ENCODE results near the gene PCDHGA1. TPM values are rescaled to one million over a fixed set of nuclear protein-coding genes. Genes with fewer than 3 reads are reported as not detected.

The PCDHGA1 gene
- polyA plus RNA-seq, 3 donors: not detected

DNA sequence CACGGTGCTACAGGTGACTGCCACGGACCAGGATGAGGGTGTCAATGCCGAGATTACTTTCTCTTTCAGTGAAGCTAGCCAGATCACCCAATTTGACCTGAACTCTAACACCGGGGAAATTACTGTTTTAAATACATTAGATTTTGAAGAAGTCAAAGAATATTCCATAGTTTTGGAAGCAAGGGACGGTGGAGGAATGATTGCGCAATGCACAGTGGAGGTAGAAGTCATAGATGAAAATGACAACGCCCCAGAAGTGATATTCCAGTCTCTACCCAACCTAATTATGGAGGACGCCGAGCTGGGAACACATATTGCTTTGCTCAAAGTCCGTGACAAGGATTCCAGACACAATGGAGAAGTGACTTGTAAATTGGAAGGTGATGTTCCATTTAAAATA, 58.3 kb downstream of the PCDHGA1 start:
- H3K36me3 ChIP-seq (replicated peaks in 1 of 2; ENCODE audit: control insufficient read depth in 1 of 2, insufficient read depth in 2 of 2, low read length in 2 of 2): no peaks in the 10 kb centered on the region
- WGBS (ENCODE audit: insufficient coverage): no CpG with 5 or more reads among the region's 10 CpGs
- DNase-seq: no peak
- Mint-ChIP-seq H3K4me1 (peaks cover 5% of the 10 kb centered on the region), H3K27ac (no peak overlapping the region), H3K36me3 (peaks cover 7 to 13% of the 10 kb centered on the region in 2 donors), H3K9me3 (peaks cover 40 to 81% (median 64%) of the 10 kb centered on the region in 7 donors), H3K27me3 (ENCODE audit: low read depth in 3 of 3) (peaks cover 45 to 79% (median 77%) of the 10 kb centered on the region in 3 donors), H3K4me3 (peak overlapping the region in 1 of 2 donors; percentile 63)
- TF ChIP-seq, protein P1, sequence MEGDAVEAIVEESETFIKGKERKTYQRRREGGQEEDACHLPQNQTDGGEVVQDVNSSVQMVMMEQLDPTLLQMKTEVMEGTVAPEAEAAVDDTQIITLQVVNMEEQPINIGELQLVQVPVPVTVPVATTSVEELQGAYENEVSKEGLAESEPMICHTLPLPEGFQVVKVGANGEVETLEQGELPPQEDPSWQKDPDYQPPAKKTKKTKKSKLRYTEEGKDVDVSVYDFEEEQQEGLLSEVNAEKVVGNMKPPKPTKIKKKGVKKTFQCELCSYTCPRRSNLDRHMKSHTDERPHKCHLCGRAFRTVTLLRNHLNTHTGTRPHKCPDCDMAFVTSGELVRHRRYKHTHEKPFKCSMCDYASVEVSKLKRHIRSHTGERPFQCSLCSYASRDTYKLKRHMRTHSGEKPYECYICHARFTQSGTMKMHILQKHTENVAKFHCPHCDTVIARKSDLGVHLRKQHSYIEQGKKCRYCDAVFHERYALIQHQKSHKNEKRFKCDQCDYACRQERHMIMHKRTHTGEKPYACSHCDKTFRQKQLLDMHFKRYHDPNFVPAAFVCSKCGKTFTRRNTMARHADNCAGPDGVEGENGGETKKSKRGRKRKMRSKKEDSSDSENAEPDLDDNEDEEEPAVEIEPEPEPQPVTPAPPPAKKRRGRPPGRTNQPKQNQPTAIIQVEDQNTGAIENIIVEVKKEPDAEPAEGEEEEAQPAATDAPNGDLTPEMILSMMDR (IDR thresholded peaks at IDR 0.05): no peak
- H3K27ac ChIP-seq (ENCODE audit: low read depth in 1 of 2, low read length in 2 of 2): no peak overlapping the region
- peaks cover 39 to 96% of the 10 kb centered on the region in 2 donors for H3K27me3 ChIP-seq (ENCODE audit: control insufficient read depth in 2 of 2, insufficient read depth in 2 of 2, low read length in 2 of 2)
- intact Hi-C loops (cut with micrococcal nuclease): no loop called here
- H2AFZ ChIP-seq (ENCODE audit: insufficient read depth, low read depth, low read length, poor library complexity, severe bottlenecking): no peak overlapping the region
- H3K4me1 ChIP-seq (ENCODE audit: control insufficient read depth in 1 of 2, insufficient read depth in 2 of 2, low read length in 2 of 2): no peaks in the 10 kb centered on the region
- no peaks in the 10 kb centered on the region for H3K79me2 ChIP-seq (ENCODE audit: insufficient read depth, low read length)
- H3K9ac ChIP-seq (ENCODE audit: insufficient read depth, low read length, poor library complexity, severe bottlenecking): no peak overlapping the region
- H4K20me1 ChIP-seq (ENCODE audit: insufficient read depth, low read length): no peaks in the 10 kb centered on the region
- peaks cover 50 to 95% of the 10 kb centered on the region in 2 donors for H3K9me3 ChIP-seq (replicated peaks in 1 of 2; ENCODE audit: control insufficient read depth in 1 of 2, insufficient read depth in 1 of 2, low read length in 2 of 2)
- H3K4me2 ChIP-seq (replicated peaks; ENCODE audit: extremely low read depth, low read length, poor library complexity, severe bottlenecking): no peak overlapping the region
- no peak overlapping the region for H3K4me3 ChIP-seq (replicated peaks in 1 of 3; ENCODE audit: low read depth in 2 of 3, low read length in 3 of 3)

DNA sequence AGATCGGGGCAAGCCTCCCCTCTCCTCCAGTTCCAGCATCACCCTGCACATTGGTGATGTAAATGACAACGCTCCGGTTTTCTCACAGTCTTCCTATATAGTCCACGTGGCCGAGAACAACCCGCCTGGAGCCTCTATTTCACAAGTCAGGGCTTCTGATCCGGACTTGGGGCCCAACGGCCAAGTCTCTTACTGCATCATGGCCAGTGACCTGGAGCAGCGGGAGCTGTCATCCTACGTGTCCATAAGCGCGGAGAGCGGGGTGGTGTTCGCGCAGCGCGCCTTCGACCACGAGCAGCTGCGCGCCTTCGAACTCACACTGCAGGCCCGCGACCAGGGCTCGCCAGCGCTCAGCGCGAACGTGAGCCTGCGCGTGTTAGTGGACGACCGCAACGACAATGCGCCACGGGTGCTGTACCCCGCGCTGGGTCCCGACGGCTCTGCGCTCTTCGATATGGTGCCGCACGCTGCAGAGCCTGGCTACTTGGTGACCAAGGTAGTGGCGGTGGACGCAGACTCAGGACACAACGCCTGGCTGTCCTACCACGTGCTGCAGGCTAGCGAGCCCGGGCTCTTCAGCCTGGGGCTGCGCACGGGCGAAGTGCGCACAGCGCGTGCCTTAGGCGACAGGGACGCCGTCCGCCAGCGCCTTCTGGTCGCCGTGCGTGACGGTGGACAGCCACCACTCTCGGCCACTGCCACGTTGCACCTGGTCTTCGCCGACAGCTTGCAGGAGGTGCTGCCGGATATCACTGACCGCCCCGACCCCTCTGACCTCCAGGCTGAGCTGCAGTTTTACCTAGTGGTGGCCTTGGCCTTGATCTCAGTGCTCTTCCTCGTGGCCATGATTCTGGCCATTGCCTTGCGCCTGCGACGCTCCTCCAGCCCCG, 59.1 kb downstream of the PCDHGA1 start:
- intact Hi-C loops (cut with micrococcal nuclease): no loop called here
- Histone ChIP-seq H2AFZ (ENCODE audit: insufficient read depth, low read depth, low read length, poor library complexity, severe bottlenecking) (no peak overlapping the region), H3K9me3 (replicated peaks in 1 of 2; ENCODE audit: control insufficient read depth in 1 of 2, insufficient read depth in 1 of 2, low read length in 2 of 2) (peaks cover 52 to 96% of the 10 kb centered on the region in 2 donors), H4K20me1 (ENCODE audit: insufficient read depth, low read length) (no peaks in the 10 kb centered on the region), H3K4me1 (ENCODE audit: control insufficient read depth in 1 of 2, insufficient read depth in 2 of 2, low read length in 2 of 2) (no peaks in the 10 kb centered on the region), H3K36me3 (replicated peaks in 1 of 2; ENCODE audit: control insufficient read depth in 1 of 2, insufficient read depth in 2 of 2, low read length in 2 of 2) (no peaks in the 10 kb centered on the region), H3K27me3 (ENCODE audit: control insufficient read depth in 2 of 2, insufficient read depth in 2 of 2, low read length in 2 of 2) (peaks cover 40 to 96% of the 10 kb centered on the region in 2 donors), H3K9ac (ENCODE audit: insufficient read depth, low read length, poor library complexity, severe bottlenecking) (no peak overlapping the region), H3K4me2 (replicated peaks; ENCODE audit: extremely low read depth, low read length, poor library complexity, severe bottlenecking) (no peak overlapping the region), H3K79me2 (ENCODE audit: insufficient read depth, low read length) (no peaks in the 10 kb centered on the region), H3K4me3 (replicated peaks in 1 of 3; ENCODE audit: low read depth in 2 of 3, low read length in 3 of 3) (no peak overlapping the region), H3K27ac (ENCODE audit: low read depth in 1 of 2, low read length in 2 of 2) (no peak overlapping the region)
- H3K36me3 Mint-ChIP-seq: peaks cover 7 to 12% of the 10 kb centered on the region in 2 donors
- H3K4me3 Mint-ChIP-seq: peak overlapping the region; percentile 1 to 75
- no peak overlapping the region for H3K27ac Mint-ChIP-seq
- DNase-seq: no peak
- peaks cover 43 to 81% (median 64%) of the 10 kb centered on the region in 7 donors for H3K9me3 Mint-ChIP-seq
- H3K27me3 Mint-ChIP-seq (ENCODE audit: low read depth in 3 of 3): peaks cover 51 to 82% (median 77%) of the 10 kb centered on the region in 3 donors
- H3K4me1 Mint-ChIP-seq: peaks cover 5% of the 10 kb centered on the region
- TF ChIP-seq, protein P1 (IDR thresholded peaks at IDR 0.05): no peak
- WGBS (ENCODE audit: insufficient coverage): 37% methylated on average over 77 of the region's 77 CpGs

All from CD14-positive monocyte (primary cell).